Liver (tissue), 9 donors: Measurements from ENCODE around the gene NCR1. TPM values are rescaled to one million over a fixed set of nuclear protein-coding genes. Genes with fewer than 3 reads are reported as not detected.
"Not testable (repeated sequence)": the region's sequence is repeated elsewhere in the genome, so short reads cannot be mapped to it uniquely, and the experiment has no call there.

ENCODE experiments used
- DNase-seq: peaks from one replicate; pipeline ENCODE4 v3.0.0-alpha.2; 2017; ENCODE audit warnings: low spot score
- H3K27ac ChIP-seq, 2 donors: one replicate each; pipeline ENCODE4 v1.7.0; 2013; ENCODE audit warnings: inconsistent platforms in 2 of 2, low read length in 2 of 2, control low read depth in 1 of 2, low read depth in 1 of 2, mild to moderate bottlenecking in 1 of 2
- H3K27me3 ChIP-seq, 4 donors: one replicate each; pipeline versions ENCODE4 v1.6.1 to v1.7.0; 2013; ENCODE audit warnings: low read length in 3 of 4, inconsistent platforms in 1 of 4, mild to moderate bottlenecking in 1 of 4, moderate library complexity in 1 of 4; ENCODE audit not compliant: control insufficient read depth in 4 of 4, insufficient read depth in 4 of 4
- H3K36me3 ChIP-seq, 4 donors: one replicate each; pipeline versions ENCODE4 v1.6.1 to v1.7.0; 2013; ENCODE audit warnings: low read length in 3 of 4, mild to moderate bottlenecking in 3 of 4, low read depth in 1 of 4, moderate library complexity in 1 of 4; ENCODE audit not compliant: control insufficient read depth in 4 of 4, insufficient read depth in 3 of 4
- H3K4me1 ChIP-seq, 4 donors: one replicate each; pipeline versions ENCODE4 v1.6.1 to v1.7.0; 2013; ENCODE audit warnings: low read length in 3 of 4, mild to moderate bottlenecking in 3 of 4, moderate library complexity in 1 of 4; ENCODE audit not compliant: control insufficient read depth in 4 of 4, insufficient read depth in 4 of 4
- H3K4me3 ChIP-seq, 3 donors: one replicate each; pipeline versions ENCODE4 v1.6.1 to v1.7.0; 2013; ENCODE audit warnings: low read length in 3 of 3, control low read depth in 1 of 3, low read depth in 1 of 3, mild to moderate bottlenecking in 1 of 3
- H3K9ac ChIP-seq, 2 donors: one replicate each; pipeline ENCODE4 v1.7.0; 2013; ENCODE audit warnings: low read length in 2 of 2, mild to moderate bottlenecking in 2 of 2, moderate library complexity in 2 of 2, control low read depth in 1 of 2, low read depth in 1 of 2
- H3K9me3 ChIP-seq, 4 donors: one replicate each; pipeline versions ENCODE4 v1.6.1 to v1.7.0; 2013; ENCODE audit warnings: low read length in 3 of 4; ENCODE audit not compliant: control insufficient read depth in 4 of 4
- GABPA ChIP-seq, 2 donors: IDR thresholded peaks in 1 of 2; conservative IDR thresholded peaks in 1 of 2; 2 replicates each; pipeline ENCODE4 v1.6.1; 2016; ENCODE audit warnings: antibody characterized with exemption in 2 of 2, mild to moderate bottlenecking in 1 of 2, moderate library complexity in 1 of 2
- NR2F2 ChIP-seq: IDR thresholded peaks from 2 replicates; pipeline ENCODE4 v1.6.1; 2016; ENCODE audit warnings: antibody characterized with exemption
- RXRA ChIP-seq, 2 donors: IDR thresholded peaks; 2 replicates each; pipeline ENCODE4 v1.6.1; 2017 to 2018; ENCODE audit warnings: antibody characterized with exemption in 2 of 2, mild to moderate bottlenecking in 1 of 2
- TAF1 ChIP-seq: conservative IDR thresholded peaks from 2 replicates; pipeline ENCODE4 v1.6.1; 2016; ENCODE audit warnings: antibody characterized with exemption, mild to moderate bottlenecking
- WGBS: extraction: QIAGEN DNeasy Blood & Tissue Kit; methylation state at CpG from one replicate; pipeline ENCODE4 v1.1.7; 2013; 5-methylcytosine and 5-hydroxymethylcytosine counted together
- polyA plus RNA-seq, 2 donors: library from polyadenylated mRNA; stranded (reverse) in 1 of 2; unstranded in 1 of 2; fragments of 200-250 nt in 1 of 2; fragments of >200 nt in 1 of 2; fragmentation: Nextera tagmentation in 1 of 2; extraction: Ambion mirVana in 1 of 2; gene quantifications; one replicate each; pipeline versions ENCODE4 v1.2.1 to v1.2.3, GENCODE V29; 2013 to 2015
- total RNA-seq, 2 donors: library from RNA; depleted of rRNA; stranded (reverse); fragments of >200 nt; gene quantifications; one replicate each; pipeline ENCODE4 v1.2.3, GENCODE V29; 2014
- TF ChIP-seq, protein P1 (sequence below): fragments of 150-350 bp; IDR thresholded peaks from 2 replicates; pipeline ENCODE4 v1.5.1; 2017; ENCODE audit warnings: improper control_type of control experiment, low read depth, low read length; ENCODE audit not compliant: missing input control
- donor health status: healthy.
- donor health status: healthy.
- donor health status: healthy.
- donor health status: healthy.
- donor health status: healthy.

Gene NCR1
- total and polyA plus RNA-seq, 4 donors: 0.37 to 1.8 (median 0.91) TPM

GRCh38 chr19:54893406-54893805 lies 12.5 kb upstream of the NCR1 start:
- no peaks in the 10 kb centered on the region for H3K27me3 ChIP-seq
- no peak overlapping the region for H3K27ac ChIP-seq
- no peaks in the 10 kb centered on the region for H3K36me3 ChIP-seq
- no peaks in the 10 kb centered on the region for H3K4me1 ChIP-seq
- no peak overlapping the region for H3K4me3 ChIP-seq
- no peaks in the 10 kb centered on the region for H3K9me3 ChIP-seq
- no peak for DNase-seq
- no peak overlapping the region for H3K9ac ChIP-seq
- TF ChIP-seq TAF1 (no peak), GABPA (IDR thresholded peaks at IDR 0.05 in 1 of 2, conservative IDR thresholded peaks at IDR 0.05 in 1 of 2) (no peak)
- 43% methylated on average over 7 of the region's 7 CpGs for WGBS

GRCh38 chr19:54894106-54894505 lies 11.8 kb upstream of the NCR1 start:
- not testable (repeated sequence) for H3K9me3 ChIP-seq, DNase-seq, H3K4me1 ChIP-seq, H3K27me3 ChIP-seq, H3K27ac ChIP-seq, H3K36me3 ChIP-seq, H3K4me3 ChIP-seq, H3K9ac ChIP-seq
- WGBS: 86% methylated on average over 16 of the region's 16 CpGs

GRCh38 chr19:54896036-54896435 lies 9.9 kb upstream of the NCR1 start:
- Histone ChIP-seq H3K36me3 (no peaks in the 10 kb centered on the region), H3K27me3 (no peaks in the 10 kb centered on the region), H3K9ac (no peak overlapping the region), H3K27ac (no peak overlapping the region), H3K4me3 (no peak overlapping the region), H3K4me1 (no peaks in the 10 kb centered on the region), H3K9me3 (no peaks in the 10 kb centered on the region)
- TF ChIP-seq, protein P1, sequence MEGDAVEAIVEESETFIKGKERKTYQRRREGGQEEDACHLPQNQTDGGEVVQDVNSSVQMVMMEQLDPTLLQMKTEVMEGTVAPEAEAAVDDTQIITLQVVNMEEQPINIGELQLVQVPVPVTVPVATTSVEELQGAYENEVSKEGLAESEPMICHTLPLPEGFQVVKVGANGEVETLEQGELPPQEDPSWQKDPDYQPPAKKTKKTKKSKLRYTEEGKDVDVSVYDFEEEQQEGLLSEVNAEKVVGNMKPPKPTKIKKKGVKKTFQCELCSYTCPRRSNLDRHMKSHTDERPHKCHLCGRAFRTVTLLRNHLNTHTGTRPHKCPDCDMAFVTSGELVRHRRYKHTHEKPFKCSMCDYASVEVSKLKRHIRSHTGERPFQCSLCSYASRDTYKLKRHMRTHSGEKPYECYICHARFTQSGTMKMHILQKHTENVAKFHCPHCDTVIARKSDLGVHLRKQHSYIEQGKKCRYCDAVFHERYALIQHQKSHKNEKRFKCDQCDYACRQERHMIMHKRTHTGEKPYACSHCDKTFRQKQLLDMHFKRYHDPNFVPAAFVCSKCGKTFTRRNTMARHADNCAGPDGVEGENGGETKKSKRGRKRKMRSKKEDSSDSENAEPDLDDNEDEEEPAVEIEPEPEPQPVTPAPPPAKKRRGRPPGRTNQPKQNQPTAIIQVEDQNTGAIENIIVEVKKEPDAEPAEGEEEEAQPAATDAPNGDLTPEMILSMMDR: no peak
- TF ChIP-seq RXRA (IDR thresholded peaks at IDR 0.05) (no peak), NR2F2 (no peak)
- WGBS: 66% methylated on average over 2 of the region's 2 CpGs
- no peak for DNase-seq

- not testable (repeated sequence) for H3K4me1 ChIP-seq, H3K27me3 ChIP-seq, H3K4me3 ChIP-seq, H3K27ac ChIP-seq, H3K9ac ChIP-seq, H3K9me3 ChIP-seq, DNase-seq, H3K36me3 ChIP-seq
- 62% methylated on average over 7 of the region's 7 CpGs for WGBS
Observed at GRCh38 chr19:54898685-54899084, 7.3 kb upstream of the NCR1 start.

- not testable (repeated sequence) for DNase-seq, H3K36me3 ChIP-seq, H3K4me1 ChIP-seq, H3K9ac ChIP-seq, H3K27ac ChIP-seq, H3K4me3 ChIP-seq, H3K9me3 ChIP-seq, H3K27me3 ChIP-seq
- 70% methylated on average over 9 of the region's 9 CpGs for WGBS
Observed at GRCh38 chr19:54899646-54900045, 6.3 kb upstream of the NCR1 start.

DNA sequence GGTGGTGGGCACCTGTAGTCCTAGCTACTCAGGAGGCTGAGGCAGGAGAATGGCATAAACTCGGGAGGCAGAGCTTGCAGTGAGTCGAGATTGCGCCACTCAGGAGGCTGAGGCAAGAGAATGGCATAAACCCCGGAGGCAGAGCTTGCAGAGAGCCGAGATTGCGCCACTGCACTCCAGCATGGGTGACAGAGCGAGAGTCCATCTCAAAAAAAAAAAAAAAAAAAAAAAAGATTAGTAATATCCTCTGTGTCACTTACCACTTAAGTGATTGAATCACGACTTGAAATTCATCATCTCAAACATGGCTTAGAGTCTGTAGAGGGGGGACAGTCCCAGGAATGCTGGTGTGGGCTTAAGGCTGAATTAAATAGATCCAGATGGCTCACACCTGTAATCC lies 4.8 kb upstream of the NCR1 start:
- not testable (repeated sequence) for H3K4me3 ChIP-seq, H3K9ac ChIP-seq, H3K27ac ChIP-seq, H3K4me1 ChIP-seq, H3K36me3 ChIP-seq, H3K27me3 ChIP-seq, DNase-seq, H3K9me3 ChIP-seq
- 68% methylated on average over 8 of the region's 8 CpGs for WGBS
